ENCODE measurements around the gene FBXO34. TPM values are rescaled to one million over a fixed set of nuclear protein-coding genes. Genes with fewer than 3 reads are reported as not detected.

The FBXO34 gene
- total RNA-seq, 6 experiments from 2014 or later, result 6.2 to 10.3 (median 8.7) TPM

DNA sequence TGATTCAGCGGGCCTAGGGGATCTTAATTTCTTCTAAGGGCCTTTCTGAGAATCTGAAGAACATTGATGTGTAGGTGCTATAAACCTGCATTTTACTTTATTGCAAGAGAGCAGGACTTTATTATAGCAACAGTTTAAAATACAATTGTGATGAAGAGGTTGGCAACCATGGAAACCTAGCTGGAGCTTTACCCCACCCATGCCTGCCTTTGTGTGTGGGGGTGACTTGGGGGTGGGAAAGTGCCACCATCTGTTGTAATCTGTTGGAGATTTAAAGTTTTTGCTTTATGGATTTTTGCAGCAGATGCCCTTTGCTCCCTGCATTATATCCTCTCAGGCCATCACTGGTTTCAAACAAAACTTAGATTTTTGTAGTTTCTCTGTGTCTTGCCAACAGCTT is 75.8 kb downstream of the FBXO34 start:
- DNase-seq (no peak), ATAC-seq (no peak)
- Histone ChIP-seq H3K4me1 (no peaks in the 10 kb centered on the region), H3K27me3 (no peaks in the 10 kb centered on the region), H3K36me3 (peaks cover 0 to 18% (median 0%) of the 10 kb centered on the region in 4 donors), H3K27ac (no peak overlapping the region), H3K4me3 (no peak overlapping the region), H3K9me3 (no peaks in the 10 kb centered on the region)
- intact Hi-C loops (cut with DNase I), result no loop called here
- TF ChIP-seq POLR2A (IDR thresholded peaks at IDR 0.05) (no peak), CTCF (IDR thresholded peaks at IDR 0.05) (no peak)
- WGBS (ENCODE audit: insufficient coverage, low coverage, low lambda C conversion rate, missing lambda C conversion rate), result 100% methylated on average over 1 of the region's 1 CpG

GRCh38 chr14:55347748-55348147 is 76.5 kb downstream of the FBXO34 start:
- Histone ChIP-seq H3K27me3 (no peaks in the 10 kb centered on the region), H3K9me3 (no peaks in the 10 kb centered on the region), H3K27ac (no peak overlapping the region), H3K4me1 (no peaks in the 10 kb centered on the region), H3K4me3 (no peak overlapping the region), H3K36me3 (peaks cover 0 to 23% (median 0%) of the 10 kb centered on the region in 4 donors)
- DNase-seq (no peak), ATAC-seq (no peak)
- WGBS (ENCODE audit: insufficient coverage, low coverage, low lambda C conversion rate, missing lambda C conversion rate), result 83% methylated on average over 3 of the region's 3 CpGs
- TF ChIP-seq POLR2A (IDR thresholded peaks at IDR 0.05) (no peak), CTCF (IDR thresholded peaks at IDR 0.05) (no peak)
- intact Hi-C loops (cut with DNase I), result no loop called here

DNA sequence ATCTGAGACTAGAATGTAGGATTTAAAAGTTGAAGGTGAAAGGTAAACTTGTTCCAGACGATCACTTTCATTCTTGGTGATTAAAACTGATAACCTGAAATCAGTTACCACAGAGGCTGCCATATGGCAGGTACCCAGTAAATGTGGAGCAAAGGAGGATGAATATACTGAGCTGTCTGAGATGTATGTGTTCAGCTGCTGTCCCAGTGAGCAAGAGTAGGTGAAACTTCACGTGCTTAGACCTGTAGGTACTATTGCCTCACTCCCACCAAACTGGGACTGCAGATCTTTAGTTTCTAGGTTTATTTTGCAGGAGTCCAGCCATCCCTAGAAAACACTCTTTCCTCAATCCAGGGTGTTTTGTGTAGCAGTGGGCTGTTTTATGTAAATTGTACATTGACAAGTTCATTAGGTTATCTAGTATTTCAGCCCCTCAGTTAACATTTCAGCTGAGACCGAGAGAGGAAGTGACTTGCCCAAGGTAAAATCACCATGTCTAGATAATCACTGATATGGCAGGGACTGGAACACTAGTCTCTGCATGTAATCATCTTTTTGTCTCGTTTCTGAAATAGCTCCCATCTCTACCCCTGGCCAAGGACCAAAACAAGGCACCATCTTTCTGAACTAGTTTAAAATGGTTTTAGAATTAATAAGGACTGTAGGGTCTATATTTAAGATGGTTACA is 77.7 kb downstream of the FBXO34 start:
- WGBS (ENCODE audit: insufficient coverage, low coverage, low lambda C conversion rate, missing lambda C conversion rate), result 44% methylated on average over 4 of the region's 4 CpGs
- no peak for TF ChIP-seq CTCF (IDR thresholded peaks at IDR 0.05)
- TF ChIP-seq POLR2A (IDR thresholded peaks at IDR 0.05), result no peak
- intact Hi-C loops (cut with DNase I), result no loop called here
- no peaks in the 10 kb centered on the region for H3K9me3 ChIP-seq
- ATAC-seq (no peak), DNase-seq (no peak)
- H3K27me3 ChIP-seq, result no peaks in the 10 kb centered on the region
- H3K4me1 ChIP-seq, result no peaks in the 10 kb centered on the region
- H3K4me3 ChIP-seq, result no peak overlapping the region
- H3K36me3 ChIP-seq, result peaks cover 0 to 23% (median 0%) of the 10 kb centered on the region in 4 donors
- H3K27ac ChIP-seq, result no peak overlapping the region

GRCh38 chr14:55349565-55349964 is 78.3 kb downstream of the FBXO34 start:
- 90% methylated on average over 7 of the region's 12 CpGs for WGBS (ENCODE audit: insufficient coverage, low coverage, low lambda C conversion rate, missing lambda C conversion rate)
- TF ChIP-seq CTCF (IDR thresholded peaks at IDR 0.05) (no peak), POLR2A (IDR thresholded peaks at IDR 0.05) (no peak)
- intact Hi-C loops (cut with DNase I), result no loop called here

More at GRCh38 chr14:55349565-55349964, 78.3 kb downstream of the FBXO34 start:
- Histone ChIP-seq H3K4me3 (no peak overlapping the region), H3K27me3 (no peaks in the 10 kb centered on the region), H3K4me1 (no peaks in the 10 kb centered on the region), H3K9me3 (no peaks in the 10 kb centered on the region), H3K36me3 (peaks cover 0 to 23% (median 0%) of the 10 kb centered on the region in 4 donors), H3K27ac (no peak overlapping the region)
- DNase-seq (no peak), ATAC-seq (no peak)
